GM23338 (cell line): ENCODE results near the gene WWOX.

Experiments
- CREB1 ChIP-seq: fragments of 250-450 bp; sonication (Bioruptor Pico); IDR thresholded peaks from 2 replicates; pipeline ENCODE4 v1.5.0; 2020; ENCODE audit warnings: low read depth, mild to moderate bottlenecking, moderate library complexity
- CTCF ChIP-seq, 2 experiments: fragments of 200-600 bp in 1 of 2; sonication (generic) in 1 of 2; conservative IDR thresholded peaks; 2 replicates each; pipeline versions ENCODE4 v1.5.1 to v1.6.1; 2016 to 2017; ENCODE audit warnings: antibody characterized with exemption in 2 of 2, low read depth in 2 of 2, mild to moderate bottlenecking in 2 of 2, moderate library complexity in 1 of 2
- POLR2AphosphoS5 ChIP-seq: IDR thresholded peaks from 2 replicates; pipeline ENCODE4 v1.6.1; 2016; ENCODE audit warnings: antibody characterized with exemption, low read depth
- REST ChIP-seq: IDR thresholded peaks from one replicate; pipeline ENCODE4 v1.6.1; 2018; ENCODE audit warnings: antibody characterized with exemption; ENCODE audit not compliant: unreplicated experiment
- STAT1 ChIP-seq: IDR thresholded peaks from one replicate; pipeline ENCODE4 v1.6.1; 2016; ENCODE audit warnings: antibody characterized with exemption; ENCODE audit not compliant: unreplicated experiment
- ZNF331 ChIP-seq: fragments of 250-450 bp; sonication (Bioruptor Pico); IDR thresholded peaks from 2 replicates; pipeline ENCODE4 v1.5.0; 2020; ENCODE audit warnings: low read depth, mild to moderate bottlenecking, moderate library complexity

- TF ChIP-seq POLR2AphosphoS5 (no peak), CTCF (conservative IDR thresholded peaks at IDR 0.05; ENCODE audit: low read depth in 2 of 2) (no peak), STAT1 (no peak), CREB1 (CRISPR knock-in tag) (no peak), ZNF331 (CRISPR knock-in tag) (no peak), REST (no peak)
Observed at GRCh38 chr16:78584213-78584860, 484.9 kb downstream of the WWOX start.
